NCI-H1436 (cell line): ENCODE results near the gene FAM47B.

ENCODE experiments used
- DNase-seq: peaks from one replicate; lab custom pipeline; 2025; lab: John Stamatoyannopoulos, UW

FAM47B gene

DNA sequence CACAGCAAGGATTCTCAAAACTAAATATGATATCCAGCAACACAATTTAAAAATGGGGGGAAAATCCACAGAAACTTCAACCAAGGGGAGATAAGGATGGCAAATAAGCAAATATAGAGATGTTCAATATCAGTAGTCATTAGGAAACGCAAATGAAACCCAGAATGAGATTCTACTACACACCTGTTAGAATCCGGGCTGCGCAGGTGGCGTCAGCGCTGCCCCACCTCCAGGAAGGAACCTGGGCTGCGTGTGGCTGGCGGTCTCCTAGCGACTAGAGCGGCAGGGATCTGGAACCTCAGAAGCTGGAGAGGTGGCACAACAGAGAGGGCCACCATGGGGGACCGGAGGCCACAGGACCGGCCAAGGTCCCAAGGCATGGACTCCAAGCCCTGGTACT, at the start of gene FAM47B:
Gene FAM47B, plus strand, starts transcription at position 301 of the 400 bp plus-strand sequence. Its CDS starts 36 bp downstream, at position 337.
- no peak for DNase-seq

DNA sequence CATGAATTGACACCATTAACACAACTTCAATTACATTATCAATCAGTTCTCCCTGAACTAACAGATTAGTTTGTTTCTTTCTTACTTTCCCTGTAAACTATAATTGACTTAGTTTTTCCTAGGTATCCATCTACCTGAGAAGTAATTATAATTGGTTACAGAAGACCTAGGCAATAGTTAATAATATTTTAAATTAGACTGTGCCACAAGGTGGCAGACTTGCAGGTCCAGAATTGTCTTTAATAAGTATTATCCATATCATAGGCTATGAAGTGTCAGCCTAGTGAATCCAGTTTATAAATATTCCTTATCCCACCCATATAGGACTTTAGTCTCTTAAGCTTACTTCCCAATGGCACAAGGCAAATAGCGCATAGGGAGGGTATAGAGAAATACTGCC, 48.9 kb upstream of the FAM47B start:
- no peak for DNase-seq

DNA sequence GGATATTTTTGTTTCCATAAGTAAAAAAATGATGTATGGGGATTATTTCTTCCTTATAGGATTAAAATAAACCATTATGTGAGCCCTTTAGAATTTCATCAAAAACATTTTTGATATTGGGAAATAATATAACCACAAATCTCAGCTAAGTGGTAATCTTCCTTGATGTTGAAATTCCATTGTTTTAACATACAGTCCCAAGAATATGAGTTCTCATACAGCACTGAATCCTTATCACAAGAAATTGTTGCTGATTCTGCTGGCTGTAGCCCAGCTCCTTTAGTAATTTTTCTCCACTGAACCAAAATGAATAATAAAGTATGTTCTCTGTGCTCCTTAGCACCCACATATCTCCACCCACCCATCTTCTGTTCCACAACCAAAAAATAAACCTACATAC, 41.9 kb upstream of the FAM47B start:
- no peak for DNase-seq

DNA sequence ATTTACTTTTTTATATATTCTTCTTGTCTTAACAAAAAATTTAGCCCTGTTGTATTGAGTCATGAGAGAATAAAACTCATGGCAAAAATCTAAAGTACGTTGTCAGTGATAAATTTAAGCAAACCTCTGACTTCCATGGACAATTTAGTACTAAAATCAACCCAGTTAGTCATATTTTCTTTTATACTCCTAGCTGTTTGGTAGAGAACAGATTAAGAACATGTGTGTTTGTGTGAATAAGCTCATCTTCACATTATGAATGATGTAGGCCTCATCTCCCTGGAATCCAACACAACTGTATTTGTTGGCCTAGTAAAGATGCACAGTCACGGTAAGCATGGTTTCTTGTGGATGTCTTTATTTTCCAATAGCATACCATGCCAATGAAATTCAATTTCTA, 40.8 kb upstream of the FAM47B start:
- DNase-seq = no peak

DNA sequence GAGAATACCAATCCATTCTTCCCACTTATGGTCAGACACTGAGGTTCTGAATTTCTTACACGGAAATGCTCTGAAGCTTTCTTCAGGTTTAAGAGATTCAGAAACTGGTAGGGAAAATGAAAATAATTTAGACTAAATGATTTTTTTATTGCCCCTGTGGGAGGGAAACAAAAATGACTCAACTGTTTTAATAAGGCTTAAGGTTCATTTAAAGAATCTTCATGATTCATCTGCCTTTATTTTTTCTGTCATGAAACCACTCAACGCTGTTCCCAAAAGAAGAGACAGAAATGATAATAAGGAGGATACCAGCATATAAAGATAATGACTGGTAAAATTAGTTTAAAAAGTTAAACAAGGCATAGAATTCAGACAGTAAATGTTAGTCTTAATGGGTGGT, 39.3 kb upstream of the FAM47B start:
- no peak for DNase-seq

DNA sequence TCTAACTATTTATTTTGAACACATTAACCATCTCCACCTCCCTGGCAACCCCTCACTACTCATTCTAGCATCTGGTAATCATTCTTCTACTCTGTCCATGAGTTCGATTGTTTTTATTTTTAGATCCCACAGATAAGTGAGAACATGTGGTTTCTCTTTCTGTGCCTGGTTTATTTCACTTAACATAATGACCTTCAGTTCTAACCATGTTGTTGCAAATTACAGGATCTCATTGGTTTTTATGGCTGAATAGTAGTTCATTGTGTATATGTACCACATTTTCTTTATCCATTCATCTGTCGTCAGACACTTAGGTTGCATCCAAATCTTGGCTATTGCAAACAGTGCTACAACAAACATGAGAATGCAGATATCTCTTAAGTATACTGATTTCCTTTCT, 33.4 kb upstream of the FAM47B start:
- DNase-seq = no peak

DNA sequence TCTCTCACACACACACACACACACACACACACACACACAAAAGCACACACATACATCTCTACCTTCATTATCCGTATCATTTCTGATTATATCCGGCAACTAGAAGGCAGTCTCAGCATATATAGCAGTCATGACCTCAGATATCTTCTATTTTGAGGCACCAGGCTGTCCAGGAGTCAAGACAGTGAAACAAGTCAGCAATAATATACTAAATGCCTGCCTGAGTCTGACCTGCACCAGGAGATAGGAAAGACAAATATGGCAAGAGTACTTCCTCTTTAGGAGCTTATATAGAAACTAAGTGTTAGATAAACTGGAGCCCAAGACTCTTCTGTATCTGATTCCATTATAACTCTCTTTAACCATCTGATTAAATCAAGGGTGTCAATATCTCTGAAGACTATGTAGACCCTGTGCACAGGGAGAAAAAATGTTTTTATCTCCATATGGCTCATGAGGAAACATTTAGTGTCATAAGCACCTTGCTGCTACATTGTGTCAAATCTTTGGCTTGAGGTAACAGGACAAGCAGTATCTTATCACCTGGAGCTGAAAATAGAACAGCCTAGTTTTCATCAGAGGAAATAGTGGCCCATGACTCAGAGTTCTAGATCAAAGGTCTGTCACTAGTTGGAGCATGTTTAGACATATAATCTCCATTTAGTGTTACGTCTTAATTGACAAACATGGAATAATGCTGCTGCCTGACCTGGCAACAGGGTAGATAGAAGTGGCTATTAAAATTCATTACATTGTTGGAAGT, 27.0 kb upstream of the FAM47B start:
- no peak for DNase-seq

DNA sequence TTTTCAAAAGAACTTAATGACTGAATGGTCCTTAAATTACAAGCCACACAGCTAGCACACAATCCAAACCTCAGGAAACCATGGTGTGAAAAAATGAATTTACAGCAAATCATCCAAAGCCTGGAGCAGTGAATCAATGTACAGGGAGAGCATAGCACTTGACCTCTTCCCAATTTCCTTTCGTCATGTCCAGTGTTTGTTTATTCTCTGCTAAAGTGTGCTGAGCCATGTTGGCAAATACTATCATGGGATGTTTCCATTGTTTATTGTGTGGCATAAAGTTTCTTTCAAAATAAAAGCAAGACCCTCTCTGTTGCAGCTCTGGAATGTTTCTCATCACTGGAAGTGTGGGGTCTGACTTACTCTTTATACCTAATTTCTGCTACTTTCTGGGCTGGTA, 25.4 kb upstream of the FAM47B start:
- no peak for DNase-seq

DNA sequence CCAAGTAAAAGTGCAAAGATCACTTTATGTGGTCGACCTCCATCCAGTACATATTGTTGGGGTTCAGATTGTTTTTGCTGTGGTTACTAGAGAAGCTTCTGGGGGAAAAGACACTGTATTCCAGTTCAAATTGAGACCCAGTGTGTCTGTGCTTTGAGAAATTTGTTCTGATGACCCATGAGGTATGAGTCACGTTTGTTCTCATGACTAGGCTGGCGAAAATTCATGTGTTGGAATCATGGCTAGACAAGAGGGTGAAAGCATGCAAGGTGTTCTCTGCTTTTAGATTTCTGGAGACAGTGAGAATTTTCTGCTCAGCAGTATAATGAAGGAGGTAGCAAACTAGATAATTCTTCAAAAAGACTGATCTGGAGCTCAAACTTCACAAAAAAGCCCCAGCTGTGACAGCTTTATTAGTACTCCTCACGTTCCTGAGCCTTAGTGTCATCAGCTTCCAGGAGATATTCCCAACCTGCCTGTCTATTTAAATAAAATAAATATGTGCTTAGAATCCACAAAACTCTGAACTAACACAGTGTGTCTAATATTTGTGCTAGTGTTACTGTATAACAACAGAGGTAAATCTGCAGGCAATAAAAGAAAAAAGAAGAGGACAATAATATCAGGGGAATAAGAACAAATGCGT, 24.4 kb upstream of the FAM47B start:
- no peak for DNase-seq

DNA sequence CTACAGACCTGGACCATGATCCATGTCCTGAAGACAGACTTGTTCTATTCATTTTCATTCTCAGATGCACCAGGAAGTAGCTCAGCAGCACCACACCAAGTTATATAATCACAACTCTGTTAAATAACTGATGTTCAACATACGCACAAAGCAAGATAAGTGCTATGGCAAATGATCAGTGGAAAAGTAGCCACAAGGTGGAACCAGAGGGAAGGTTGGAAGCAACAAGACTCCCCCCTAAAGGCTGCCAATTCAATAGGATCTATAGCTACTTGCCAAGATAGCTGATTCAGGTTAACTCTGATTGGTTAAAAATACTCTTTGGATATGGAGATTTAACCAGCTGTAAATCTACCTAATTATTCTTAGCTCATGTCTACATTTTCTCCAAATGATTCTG, 23.7 kb upstream of the FAM47B start:
- no peak for DNase-seq

DNA sequence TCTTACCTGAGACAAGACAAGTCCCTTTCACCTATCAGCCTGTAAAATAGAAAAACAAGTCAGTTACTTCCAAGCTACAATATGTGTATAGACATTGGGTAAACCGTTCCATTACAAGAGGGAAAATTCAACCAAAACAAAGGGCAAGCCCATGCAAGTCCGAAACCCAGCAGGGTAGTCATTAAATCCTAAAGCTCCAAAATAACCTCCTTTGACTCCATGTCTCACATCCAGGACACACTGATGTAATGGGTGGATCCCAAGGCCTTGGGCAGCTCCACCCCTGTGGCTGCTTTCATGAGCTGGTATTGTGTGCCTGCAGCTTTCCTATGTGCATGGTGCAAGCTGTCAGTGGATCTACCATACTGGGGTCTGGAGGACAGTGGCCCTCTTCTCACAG, 14.7 kb upstream of the FAM47B start:
- no peak for DNase-seq

DNA sequence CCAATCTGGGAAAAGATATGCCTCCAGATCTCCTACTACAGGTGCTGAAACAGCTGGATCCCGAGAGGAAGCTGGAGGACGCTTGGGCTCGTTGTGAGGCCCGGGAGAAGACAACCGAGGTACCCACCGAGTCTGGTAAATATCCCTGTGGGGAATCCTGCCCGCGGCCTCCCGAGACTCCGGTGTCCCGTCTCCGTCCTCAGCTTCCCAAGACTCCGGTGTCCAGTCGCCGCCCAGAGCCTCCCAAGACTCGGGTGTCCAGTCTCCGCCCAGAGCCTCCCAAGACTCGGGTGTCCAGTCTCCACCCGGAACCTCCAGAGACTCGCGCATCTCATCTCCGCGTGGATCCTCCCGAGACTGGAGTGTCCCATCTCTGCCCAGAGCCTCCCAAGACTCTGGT, 639 bp downstream of the FAM47B start:
- DNase-seq = no peak

DNA sequence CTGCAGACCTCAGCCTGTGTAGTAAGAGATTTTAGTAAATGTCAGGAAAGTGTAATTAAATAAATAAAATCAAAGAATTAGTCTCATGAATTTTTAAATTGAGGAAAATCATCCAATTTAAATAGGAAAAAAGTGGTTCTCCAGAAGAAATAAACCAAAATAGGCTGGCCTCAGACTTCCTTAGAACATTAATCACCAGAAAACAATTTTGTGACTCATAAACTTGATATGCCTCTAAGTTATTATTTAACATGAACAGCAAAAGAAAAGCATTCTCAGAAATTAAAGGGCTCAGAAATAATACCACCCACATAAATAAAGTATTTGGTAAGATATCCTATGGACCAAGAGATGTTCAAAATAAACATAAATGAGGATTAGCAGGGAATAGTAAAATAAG, 14.3 kb downstream of the FAM47B start:
- no peak for DNase-seq

DNA sequence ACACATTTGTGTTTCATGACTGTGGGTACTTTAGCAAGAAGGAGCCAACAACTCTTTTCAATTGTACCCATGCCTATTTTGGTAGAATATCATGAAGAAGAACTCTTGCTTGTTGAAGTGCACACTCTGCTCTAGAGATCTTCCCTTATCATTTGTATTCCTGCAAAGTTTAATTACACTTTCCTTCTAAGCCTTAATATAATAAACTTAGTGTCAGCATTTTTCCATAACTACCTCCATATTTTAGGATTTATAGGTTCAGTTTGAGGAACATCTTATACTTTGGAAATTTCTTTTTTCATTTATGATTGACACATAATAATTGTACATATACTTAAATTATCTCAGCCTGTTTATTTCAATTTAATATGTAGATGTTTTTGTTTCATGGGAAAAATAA, 19.1 kb downstream of the FAM47B start:
- no peak for DNase-seq

DNA sequence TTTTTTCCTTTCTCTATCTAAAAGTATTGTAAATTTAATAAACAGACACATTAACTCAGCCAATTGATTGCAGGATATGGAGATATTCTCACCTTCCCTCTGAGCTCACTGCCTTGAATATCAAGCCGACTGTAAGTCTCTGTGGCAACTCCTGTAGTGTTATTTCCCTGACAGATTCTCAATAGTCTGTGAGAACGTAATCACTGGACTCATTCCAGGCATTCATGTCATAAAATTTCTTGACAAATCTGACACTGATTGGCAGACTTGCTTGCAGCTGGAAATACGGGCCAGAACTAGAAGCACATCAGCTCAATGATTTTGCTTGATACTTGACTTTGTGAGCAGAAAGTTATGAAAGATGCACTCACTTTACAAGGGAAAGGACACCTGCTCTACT, 29.6 kb downstream of the FAM47B start:
- DNase-seq = no peak

DNA sequence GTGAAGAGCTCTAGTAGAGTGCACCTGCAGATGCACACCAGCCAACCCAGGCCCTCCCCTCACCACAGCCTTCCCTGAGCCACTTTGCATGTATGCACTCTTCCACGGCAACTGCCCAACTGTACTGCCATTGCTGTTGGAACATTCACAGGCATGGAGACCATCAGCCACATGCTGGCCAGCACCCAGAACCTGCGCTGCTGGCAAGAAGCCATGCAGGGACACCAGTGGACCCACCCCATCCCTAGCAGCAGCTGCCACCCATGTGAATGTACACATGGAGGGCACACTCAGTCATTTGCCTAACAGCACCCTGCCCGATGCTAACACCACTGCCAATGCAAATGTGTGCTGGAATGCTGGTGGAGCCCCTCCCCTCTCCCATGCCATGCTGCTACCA, 35.6 kb downstream of the FAM47B start:
- DNase-seq = no peak

DNA sequence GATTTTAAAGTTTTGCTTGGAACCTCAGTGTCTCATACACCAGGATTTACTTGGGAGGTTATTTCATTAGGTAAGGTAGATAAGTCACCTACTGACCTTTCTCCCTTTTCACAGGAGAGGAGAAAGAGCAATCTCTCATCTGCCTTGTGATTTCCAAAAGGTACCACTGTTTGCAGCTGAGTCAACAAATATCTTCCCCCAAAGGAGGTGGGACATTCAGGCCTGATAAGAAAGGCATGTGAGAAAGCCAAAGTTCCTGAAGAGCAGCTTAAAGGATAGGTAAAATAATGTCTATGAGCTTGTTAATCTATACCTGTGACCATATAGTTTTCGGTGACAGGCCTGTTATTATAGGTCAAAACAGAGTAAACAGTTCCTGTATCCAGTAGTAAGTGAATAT, 45.0 kb downstream of the FAM47B start:
- DNase-seq = no peak
